Measurements from ENCODE around the gene HLA-E. TPM values are rescaled to one million over a fixed set of nuclear protein-coding genes. Genes with fewer than 3 reads are reported as not detected.
"Not testable (repeated sequence)": the region's sequence is repeated elsewhere in the genome, so short reads cannot be mapped to it uniquely, and the experiment has no call there.

HLA-E gene
- polyA plus RNA-seq, 1 experiment, result 293 TPM

GRCh38 chr6:30520522-30520921 is 31.2 kb downstream of the HLA-E start:
- ChIA-PET POLR2A (no interaction called here), CTCF (interaction anchor here (1.2 kb wide), 1 partner anchor 38 kb away, joined by 4 read pairs; no protein-coding TSS in a partner anchor)
- H3K36me3 ChIP-seq (ENCODE audit: control insufficient read depth, insufficient read depth, low read length), result no peaks in the 10 kb centered on the region; the same call in 1 of the 2 replicates
- TF ChIP-seq CTCF (IDR thresholded peaks at IDR 0.05; ENCODE audit: insufficient read depth, low read depth, low read length), result no peak
- H3K27me3 ChIP-seq (ENCODE audit: control insufficient read depth, insufficient read depth, low read length), result no peaks in the 10 kb centered on the region
- no peak for DNase-seq (ENCODE audit: low read depth)
- no peak overlapping the region for H3K4me3 ChIP-seq (ENCODE audit: low read depth, low read length)

GRCh38 chr6:30521082-30521481 is 31.8 kb downstream of the HLA-E start:
- DNase-seq (ENCODE audit: low read depth); H3K4me3 ChIP-seq (ENCODE audit: low read depth, low read length); H3K27me3 ChIP-seq (ENCODE audit: control insufficient read depth, insufficient read depth, low read length); POLR2A ChIA-PET; H3K36me3 ChIP-seq (ENCODE audit: control insufficient read depth, insufficient read depth, low read length): not testable (repeated sequence)
- CTCF ChIA-PET, result interaction anchor here (0.5 to 2.1 kb wide), 5 partner anchors 11 to 62 kb away, joined by 3 to 8 read pairs (median 7); no protein-coding TSS in a partner anchor

- POLR2A ChIA-PET; DNase-seq (ENCODE audit: low read depth); H3K4me3 ChIP-seq (ENCODE audit: low read depth, low read length); H3K27me3 ChIP-seq (ENCODE audit: control insufficient read depth, insufficient read depth, low read length); H3K36me3 ChIP-seq (ENCODE audit: control insufficient read depth, insufficient read depth, low read length): not testable (repeated sequence)
- CTCF ChIA-PET, result interaction anchor here (0.6 to 2.1 kb wide), 5 partner anchors 10 to 68 kb away, joined by 3 to 8 read pairs (median 7); no protein-coding TSS in a partner anchor
Measured at GRCh38 chr6:30521952-30522351, 32.6 kb downstream of the HLA-E start.

- POLR2A ChIA-PET, result not testable (repeated sequence)
Measured at GRCh38 chr6:30526444-30526843, 37.1 kb downstream of the HLA-E start.

GRCh38 chr6:30529349-30529875 is 40.1 kb downstream of the HLA-E start:
- POLR2A ChIA-PET; H3K4me3 ChIP-seq (ENCODE audit: low read depth, low read length); H3K36me3 ChIP-seq (ENCODE audit: control insufficient read depth, insufficient read depth, low read length); DNase-seq (ENCODE audit: low read depth); H3K27me3 ChIP-seq (ENCODE audit: control insufficient read depth, insufficient read depth, low read length): not testable (repeated sequence)
- CTCF ChIA-PET, result interaction anchor here (1.1 to 7.3 kb wide), 7 partner anchors 11 to 58 kb away, joined by 4 to 146 read pairs (median 4); no protein-coding TSS in a partner anchor

More at GRCh38 chr6:30526444-30526843, 37.1 kb downstream of the HLA-E start:
- not testable (repeated sequence) for H3K36me3 ChIP-seq (ENCODE audit: control insufficient read depth, insufficient read depth, low read length); H3K27me3 ChIP-seq (ENCODE audit: control insufficient read depth, insufficient read depth, low read length); H3K4me3 ChIP-seq (ENCODE audit: low read depth, low read length); DNase-seq (ENCODE audit: low read depth)
- CTCF ChIA-PET, result interaction anchor here (0.9 to 7.3 kb wide), 2 partner anchors 36 to 42 kb away, joined by 3 to 146 read pairs; no protein-coding TSS in a partner anchor

GRCh38 chr6:30530014-30530413 is 40.7 kb downstream of the HLA-E start:
- CTCF ChIA-PET, result interaction anchor here (0.9 to 7.3 kb wide), 8 partner anchors 10 to 76 kb away, joined by 3 to 146 read pairs (median 4); no protein-coding TSS in a partner anchor

More at GRCh38 chr6:30530014-30530413, 40.7 kb downstream of the HLA-E start:
- POLR2A ChIA-PET, result no interaction called here
- H3K4me3 ChIP-seq (ENCODE audit: low read depth, low read length), result no peak overlapping the region
- no peak for TF ChIP-seq CTCF (IDR thresholded peaks at IDR 0.05; ENCODE audit: insufficient read depth, low read depth, low read length)
- no peaks in the 10 kb centered on the region for H3K36me3 ChIP-seq (ENCODE audit: control insufficient read depth, insufficient read depth, low read length)
- DNase-seq (ENCODE audit: low read depth), result no peak
- H3K27me3 ChIP-seq (ENCODE audit: control insufficient read depth, insufficient read depth, low read length), result no peaks in the 10 kb centered on the region
